HG03520 (cell line): ENCODE measurements around the gene MACO1.
"Not testable (repeated sequence)": the region's sequence is repeated elsewhere in the genome, so short reads cannot be mapped to it uniquely, and the experiment has no call there.

Experiments used
- ATAC-seq: cut with Tn5 transposase; IDR thresholded peaks from one replicate; pipeline ENCODE4 v1.9.1; 2021; ENCODE audit warnings: mild to moderate bottlenecking, moderate library complexity; ENCODE audit not compliant: unreplicated experiment

Gene MACO1

GRCh38 chr1:25423206-25423605, 7.5 kb upstream of the MACO1 start:
- ATAC-seq = not testable (repeated sequence)

GRCh38 chr1:25425098-25426085, 5.3 kb upstream of the MACO1 start:
- ATAC-seq = no peak

GRCh38 chr1:25427696-25428095, 3.0 kb upstream of the MACO1 start:
- no peak for ATAC-seq

GRCh38 chr1:25428475-25429166, 2.1 kb upstream of the MACO1 start:
- ATAC-seq = no peak

GRCh38 chr1:25430967-25431881, 527 bp downstream of the MACO1 start:
- peak; percentile 16 for ATAC-seq

- ATAC-seq = no peak
Observed at GRCh38 chr1:25431955-25432719, 1.4 kb downstream of the MACO1 start.

GRCh38 chr1:25432749-25433388, 2.2 kb downstream of the MACO1 start:
- no peak for ATAC-seq

GRCh38 chr1:25433389-25434186, 2.9 kb downstream of the MACO1 start:
- no peak for ATAC-seq

GRCh38 chr1:25435397-25436108, 4.9 kb downstream of the MACO1 start:
- no peak for ATAC-seq

GRCh38 chr1:25437672-25438071, 7.0 kb downstream of the MACO1 start:
- no peak for ATAC-seq

- ATAC-seq = no peak
Observed at GRCh38 chr1:25439287-25439686, 8.6 kb downstream of the MACO1 start.

- ATAC-seq = no peak
Observed at GRCh38 chr1:25442178-25442577, 11.5 kb downstream of the MACO1 start.

- no peak for ATAC-seq
Observed at GRCh38 chr1:25443030-25443699, 12.5 kb downstream of the MACO1 start.

GRCh38 chr1:25444604-25445003, 13.9 kb downstream of the MACO1 start:
- not testable (repeated sequence) for ATAC-seq

GRCh38 chr1:25445993-25446538, 15.4 kb downstream of the MACO1 start:
- ATAC-seq = no peak

GRCh38 chr1:25447547-25447946, 16.9 kb downstream of the MACO1 start:
- ATAC-seq = no peak

- no peak for ATAC-seq
Observed at GRCh38 chr1:25450891-25451290, 20.2 kb downstream of the MACO1 start.
